Peyer's patch (tissue), 4 donors: ENCODE results near the gene SPSB2. TPM values are rescaled to one million over a fixed set of nuclear protein-coding genes. Genes with fewer than 3 reads are reported as not detected.

Experiments
- DNase-seq, 3 donors: peaks; one replicate each; pipeline ENCODE4 v3.0.0-alpha.2; 2017 to 2019
- H3K27ac ChIP-seq, 4 donors: fragments of 200-600 bp; sonication (generic); one replicate each; pipeline ENCODE4 v1.5.1; 2016 to 2019
- H3K27me3 ChIP-seq, 2 donors: fragments of 200-600 bp; sonication (generic); one replicate each; pipeline ENCODE4 v1.5.1; 2019
- H3K36me3 ChIP-seq, 3 donors: fragments of 200-600 bp; sonication (generic); one replicate each; pipeline ENCODE4 v1.5.1; 2016 to 2019
- H3K4me1 ChIP-seq, 4 donors: fragments of 200-600 bp; sonication (generic); one replicate each; pipeline ENCODE4 v1.5.1; 2016 to 2019
- H3K4me3 ChIP-seq, 4 donors: fragments of 200-600 bp; sonication (generic); 1 replicate in 3 of 4; 2 replicates in 1 of 4; pipeline ENCODE4 v1.5.1; 2016 to 2019; ENCODE audit warnings: mild to moderate bottlenecking in 1 of 4
- H3K9me3 ChIP-seq, 4 donors: fragments of 200-600 bp; sonication (generic); one replicate each; pipeline ENCODE4 v1.5.1; 2016 to 2019; ENCODE audit warnings: mild to moderate bottlenecking in 1 of 4
- POLR2A ChIP-seq, 2 donors: fragments of 450-650 bp; IDR thresholded peaks; one replicate each; pipeline ENCODE4 v1.5.1; 2017; ENCODE audit warnings: antibody characterized with exemption in 2 of 2, mild to moderate bottlenecking in 2 of 2, moderate library complexity in 2 of 2
- total RNA-seq, 4 donors: library from RNA; depleted of rRNA; stranded (reverse); fragments of >200 nt; gene quantifications; one replicate each; pipeline ENCODE4 v1.1.0, GENCODE V29; 2016
- TF ChIP-seq, protein P1 (sequence below), 6 experiments: fragments of 450-650 bp in 4 of 6; fragments of 200-600 bp in 2 of 6; sonication (generic) in 1 of 6; IDR thresholded peaks; one replicate each; pipeline ENCODE4 v1.5.1; 2017 to 2019; ENCODE audit warnings: antibody characterized with exemption in 6 of 6, mild to moderate bottlenecking in 3 of 6, moderate library complexity in 1 of 6

The SPSB2 gene, protein sequence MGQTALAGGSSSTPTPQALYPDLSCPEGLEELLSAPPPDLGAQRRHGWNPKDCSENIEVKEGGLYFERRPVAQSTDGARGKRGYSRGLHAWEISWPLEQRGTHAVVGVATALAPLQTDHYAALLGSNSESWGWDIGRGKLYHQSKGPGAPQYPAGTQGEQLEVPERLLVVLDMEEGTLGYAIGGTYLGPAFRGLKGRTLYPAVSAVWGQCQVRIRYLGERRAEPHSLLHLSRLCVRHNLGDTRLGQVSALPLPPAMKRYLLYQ
- 10 to 100 TPM in 2 of 4 donors, 1 to 10 TPM in 2; 4.1 to 12.3 (median 9.9) TPM for total RNA-seq

DNA sequence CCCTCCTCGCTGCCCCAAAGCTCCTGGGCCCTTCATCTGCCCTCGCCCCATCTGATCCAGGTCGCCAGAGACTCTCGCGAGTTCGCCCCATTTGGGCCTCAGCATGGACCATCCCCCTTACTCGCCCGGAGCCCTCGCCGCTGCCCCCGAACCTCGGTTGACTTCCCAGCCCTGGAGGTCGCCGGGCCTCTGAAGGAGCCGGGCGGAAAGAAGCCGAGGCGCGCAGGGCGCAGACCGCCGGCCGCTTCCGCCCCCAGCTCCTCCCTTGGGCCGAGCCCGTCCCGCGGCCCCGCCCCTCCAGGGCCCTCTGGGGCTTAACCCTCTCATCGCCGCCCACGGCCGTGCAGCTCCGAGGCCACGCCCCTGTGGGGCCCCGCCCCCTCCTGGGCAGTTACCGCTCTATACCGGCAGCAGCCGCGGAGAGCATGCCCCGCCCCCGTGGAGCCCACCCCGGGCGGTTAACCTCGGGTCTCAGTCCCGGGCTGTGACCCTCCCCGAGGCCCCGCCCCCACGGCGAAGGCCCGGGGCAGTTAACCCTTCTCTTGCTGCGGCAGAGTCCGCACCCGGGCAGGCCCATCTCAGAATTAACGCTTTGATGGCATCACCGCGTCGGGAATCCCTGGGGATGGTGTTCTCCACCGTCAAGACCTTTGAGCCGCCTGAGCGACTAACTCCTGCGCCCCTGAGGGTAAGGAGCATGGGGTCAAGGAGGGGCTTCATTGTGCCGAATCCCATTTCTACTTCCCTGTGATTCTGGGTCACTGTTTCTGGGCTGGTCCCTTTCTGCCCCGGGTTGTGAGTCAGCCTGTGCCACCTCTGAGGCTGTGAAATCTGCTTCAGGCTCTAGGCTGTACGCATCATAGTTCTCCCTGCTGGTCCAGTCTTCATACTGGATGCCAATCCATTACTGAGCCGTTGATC, at the start of gene SPSB2:
Gene SPSB2 (minus strand): TSS at position 210 of the 921 bp plus-strand sequence. CDS start 402 bp downstream, outside the sequence.
- Histone ChIP-seq H3K9me3 (no peaks in the 10 kb centered on the region), H3K4me3 (peak within 1 kb of the TSS; percentile 63 to 79 (median 75)), H3K4me1 (peaks cover 0 to 50% (median 22%) of the 10 kb centered on the region in 4 donors), H3K27ac (peak within 1 kb of the TSS; percentile 77 to 86 (median 82)), H3K36me3 (peaks cover 0 to 24% (median 0%) of the 10 kb centered on the region in 3 donors), H3K27me3 (no peaks in the 10 kb centered on the region)
- TF ChIP-seq POLR2A (IDR thresholded peaks at IDR 0.05), result peak; percentile 67 to 79
- TF ChIP-seq, protein P1, sequence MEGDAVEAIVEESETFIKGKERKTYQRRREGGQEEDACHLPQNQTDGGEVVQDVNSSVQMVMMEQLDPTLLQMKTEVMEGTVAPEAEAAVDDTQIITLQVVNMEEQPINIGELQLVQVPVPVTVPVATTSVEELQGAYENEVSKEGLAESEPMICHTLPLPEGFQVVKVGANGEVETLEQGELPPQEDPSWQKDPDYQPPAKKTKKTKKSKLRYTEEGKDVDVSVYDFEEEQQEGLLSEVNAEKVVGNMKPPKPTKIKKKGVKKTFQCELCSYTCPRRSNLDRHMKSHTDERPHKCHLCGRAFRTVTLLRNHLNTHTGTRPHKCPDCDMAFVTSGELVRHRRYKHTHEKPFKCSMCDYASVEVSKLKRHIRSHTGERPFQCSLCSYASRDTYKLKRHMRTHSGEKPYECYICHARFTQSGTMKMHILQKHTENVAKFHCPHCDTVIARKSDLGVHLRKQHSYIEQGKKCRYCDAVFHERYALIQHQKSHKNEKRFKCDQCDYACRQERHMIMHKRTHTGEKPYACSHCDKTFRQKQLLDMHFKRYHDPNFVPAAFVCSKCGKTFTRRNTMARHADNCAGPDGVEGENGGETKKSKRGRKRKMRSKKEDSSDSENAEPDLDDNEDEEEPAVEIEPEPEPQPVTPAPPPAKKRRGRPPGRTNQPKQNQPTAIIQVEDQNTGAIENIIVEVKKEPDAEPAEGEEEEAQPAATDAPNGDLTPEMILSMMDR (IDR thresholded peaks at IDR 0.05), result peak in 2 of 6 experiments; percentile 13 to 23
- DNase-seq, result peak; percentile 98 to 99 (median 99)

DNA sequence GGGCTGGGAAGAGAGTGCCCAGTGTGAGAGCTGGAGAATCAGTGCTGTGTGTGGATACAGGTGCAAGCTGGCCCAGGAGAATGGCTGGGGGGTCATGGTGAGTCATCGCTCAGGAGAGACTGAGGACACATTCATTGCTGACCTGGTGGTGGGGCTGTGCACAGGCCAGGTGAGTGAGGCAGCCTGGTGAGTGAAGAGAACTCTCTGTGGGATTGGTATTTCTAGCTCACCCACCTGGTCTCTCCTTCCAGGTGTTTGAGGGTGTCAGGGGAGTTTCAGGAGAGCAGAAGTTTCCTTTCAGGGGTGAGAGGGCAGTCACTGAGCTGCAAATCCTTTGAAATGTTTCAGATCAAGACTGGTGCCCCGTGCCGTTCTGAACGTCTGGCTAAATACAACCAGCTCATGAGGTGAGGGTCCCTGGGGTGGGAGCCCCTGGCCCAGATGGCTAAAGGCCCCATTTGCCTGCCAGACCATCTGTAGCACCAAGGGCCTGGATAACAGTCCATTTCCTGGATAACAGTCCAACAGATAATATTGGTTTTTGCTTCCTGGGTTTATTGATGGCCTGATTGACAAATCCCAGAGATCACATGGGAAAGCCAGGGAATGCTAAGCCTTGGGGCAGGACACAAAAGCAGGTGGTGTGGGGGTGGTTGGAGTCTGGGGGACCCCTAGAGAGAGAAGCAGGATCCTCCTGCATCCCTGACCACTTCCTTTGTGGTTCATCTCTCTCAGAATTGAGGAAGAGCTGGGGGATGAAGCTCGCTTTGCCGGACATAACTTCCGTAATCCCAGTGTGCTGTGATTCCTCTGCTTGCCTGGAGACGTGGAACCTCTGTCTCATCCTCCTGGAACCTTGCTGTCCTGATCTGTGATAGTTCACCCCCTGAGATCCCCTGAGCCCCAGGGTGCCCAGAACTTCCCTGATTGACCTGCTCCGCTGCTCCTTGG, 49.2 kb upstream of the SPSB2 start:
- TF ChIP-seq POLR2A (IDR thresholded peaks at IDR 0.05), result no peak
- TF ChIP-seq, protein P1 (IDR thresholded peaks at IDR 0.05), result no peak
- Histone ChIP-seq H3K36me3 (no peaks in the 10 kb centered on the region), H3K9me3 (no peaks in the 10 kb centered on the region), H3K4me3 (no peak overlapping the region), H3K27ac (peak overlapping the region in 3 of 4 donors; percentile 18 to 48 (median 39)), H3K27me3 (no peaks in the 10 kb centered on the region), H3K4me1 (peaks cover 3 to 42% (median 13%) of the 10 kb centered on the region in 4 donors)
- no peak for DNase-seq

DNA sequence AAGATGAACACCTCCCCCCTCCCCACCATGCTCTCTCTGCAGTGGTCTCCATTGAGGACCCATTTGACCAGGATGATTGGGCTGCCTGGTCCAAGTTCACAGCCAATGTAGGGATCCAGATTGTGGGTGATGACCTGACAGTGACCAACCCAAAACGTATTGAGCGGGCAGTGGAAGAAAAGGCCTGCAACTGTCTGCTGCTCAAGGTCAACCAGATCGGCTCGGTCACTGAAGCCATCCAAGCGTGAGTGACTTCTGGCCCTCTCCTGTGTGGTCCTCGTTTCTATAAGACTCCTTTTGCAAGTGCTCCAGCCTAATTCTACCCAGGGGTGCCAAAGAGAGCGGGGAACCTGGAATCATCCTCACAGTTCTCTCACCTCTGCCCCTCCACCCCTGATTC, 48.4 kb upstream of the SPSB2 start:
- Histone ChIP-seq H3K4me1 (peaks cover 3 to 34% (median 11%) of the 10 kb centered on the region in 4 donors), H3K27ac (peak overlapping the region in 1 of 4 donors; percentile 48), H3K36me3 (no peaks in the 10 kb centered on the region), H3K4me3 (no peak overlapping the region), H3K27me3 (no peaks in the 10 kb centered on the region), H3K9me3 (no peaks in the 10 kb centered on the region)
- DNase-seq, result no peak
- TF ChIP-seq, protein P1 (IDR thresholded peaks at IDR 0.05), result no peak
- no peak for TF ChIP-seq POLR2A (IDR thresholded peaks at IDR 0.05)

DNA sequence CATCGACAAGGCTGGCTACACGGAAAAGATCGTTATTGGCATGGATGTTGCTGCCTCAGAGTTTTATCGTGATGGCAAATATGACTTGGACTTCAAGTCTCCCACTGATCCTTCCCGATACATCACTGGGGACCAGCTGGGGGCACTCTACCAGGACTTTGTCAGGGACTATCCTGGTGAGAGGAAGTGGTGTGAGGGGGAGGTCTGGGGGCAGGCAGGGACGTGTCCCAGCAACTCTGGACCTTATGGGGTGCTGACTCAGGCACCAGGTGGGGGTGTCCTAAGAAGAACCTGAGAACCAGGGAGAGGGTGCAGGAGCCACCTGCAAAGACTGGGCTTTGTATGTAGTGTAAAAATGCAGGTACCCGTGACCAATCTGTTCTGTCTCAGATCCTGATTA, 46.5 kb upstream of the SPSB2 start:
- H3K4me1 ChIP-seq, result peaks cover 0 to 28% (median 17%) of the 10 kb centered on the region in 4 donors
- TF ChIP-seq, protein P1 (IDR thresholded peaks at IDR 0.05), result no peak
- TF ChIP-seq POLR2A (IDR thresholded peaks at IDR 0.05), result no peak
- H3K36me3 ChIP-seq, result no peaks in the 10 kb centered on the region
- no peak for DNase-seq
- no peak overlapping the region for H3K4me3 ChIP-seq
- no peak overlapping the region for H3K27ac ChIP-seq
- no peaks in the 10 kb centered on the region for H3K9me3 ChIP-seq
- H3K27me3 ChIP-seq, result no peaks in the 10 kb centered on the region
